ENCODE data around the gene OSBP.

- TF ChIP-seq CTCF (IDR thresholded peaks at IDR 0.05 in 4 of 5, conservative IDR thresholded peaks at IDR 0.05 in 1 of 5) (no peak), POLR2A (IDR thresholded peaks at IDR 0.05) (no peak)
Observed at GRCh38 chr11:59542142-59542810, 73.3 kb downstream of the OSBP start.
